HL-60 (cell line): ENCODE data around the gene PRPF6.

Experiments
- DNase-seq, 2 experiments: peaks; one replicate each; pipeline ENCODE4 v3.0.0-alpha.2; 2010 to 2020; ENCODE audit warnings: low read depth in 1 of 2, low spot score in 1 of 2
- H3K27ac ChIP-seq: fragments of 250-450 bp; sonication (Bioruptor Pico); replicated peaks from 2 replicates; pipeline ENCODE4 v1.5.1; 2020; ENCODE audit warnings: mild to moderate bottlenecking, moderate library complexity
- H3K27me3 ChIP-seq: fragments of 250-450 bp; sonication (Bioruptor Pico); 2 replicates; pipeline ENCODE4 v1.5.1; 2021; ENCODE audit warnings: mild to moderate bottlenecking, moderate library complexity; ENCODE audit not compliant: insufficient read depth, poor library complexity, severe bottlenecking
- H3K4me3 ChIP-seq: replicated peaks from 2 replicates; pipeline ENCODE4 v1.5.1; 2011; ENCODE audit warnings: mild to moderate bottlenecking, control low read depth, low read length; ENCODE audit not compliant: insufficient read depth
- GABPA ChIP-seq: IDR thresholded peaks from 2 replicates; pipeline ENCODE4 v1.6.1; 2012; ENCODE audit warnings: low read depth
- POLR2AphosphoS5 ChIP-seq: IDR thresholded peaks from 2 replicates; pipeline ENCODE4 v1.6.1; 2012; ENCODE audit warnings: low read depth
- SPI1 ChIP-seq: IDR thresholded peaks from 2 replicates; pipeline ENCODE4 v1.6.1; 2012; ENCODE audit warnings: low read depth, mild to moderate bottlenecking, borderline replicate concordance
- TF ChIP-seq, protein P1 (sequence below): IDR thresholded peaks from one replicate; pipeline ENCODE4 v1.5.1; 2011; ENCODE audit warnings: low read length, control low read depth, inconsistent platforms; ENCODE audit not compliant: insufficient read depth
- TF ChIP-seq, protein P2 (sequence below): IDR thresholded peaks from 2 replicates; pipeline ENCODE4 v1.6.1; 2012; ENCODE audit warnings: low read depth; ENCODE audit not compliant: insufficient replicate concordance

Gene PRPF6

DNA sequence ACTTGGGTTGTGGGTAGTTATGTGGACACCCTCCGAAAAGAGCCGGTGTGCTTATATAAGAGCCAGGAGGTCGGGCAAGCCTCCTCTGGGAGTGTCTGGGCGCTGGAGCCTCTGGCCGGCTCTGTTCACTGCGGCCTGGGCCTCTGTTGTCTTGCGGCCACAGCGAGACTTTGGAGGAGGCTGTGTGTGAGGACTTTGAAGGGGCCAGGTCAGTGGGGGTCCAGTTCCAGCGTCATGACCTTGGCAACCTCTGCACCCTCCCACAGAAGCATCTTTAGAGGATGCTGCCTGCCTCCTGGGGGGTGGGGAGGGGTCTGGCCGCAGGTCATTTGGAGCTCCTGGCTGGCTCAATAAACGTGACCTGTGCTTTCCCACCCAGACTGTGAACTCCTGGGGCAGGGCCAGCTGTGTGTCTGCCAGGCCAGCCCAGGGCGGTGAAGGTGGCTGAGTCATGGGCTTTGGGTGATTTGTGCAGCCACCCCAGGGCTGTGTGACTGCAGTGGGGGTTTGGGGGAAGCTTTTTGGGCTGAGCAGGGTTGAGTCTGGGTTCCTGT is 83.3 kb downstream of the PRPF6 start:
- H3K4me3 ChIP-seq = no peak overlapping the region
- DNase-seq = no peak
- TF ChIP-seq, protein P1, sequence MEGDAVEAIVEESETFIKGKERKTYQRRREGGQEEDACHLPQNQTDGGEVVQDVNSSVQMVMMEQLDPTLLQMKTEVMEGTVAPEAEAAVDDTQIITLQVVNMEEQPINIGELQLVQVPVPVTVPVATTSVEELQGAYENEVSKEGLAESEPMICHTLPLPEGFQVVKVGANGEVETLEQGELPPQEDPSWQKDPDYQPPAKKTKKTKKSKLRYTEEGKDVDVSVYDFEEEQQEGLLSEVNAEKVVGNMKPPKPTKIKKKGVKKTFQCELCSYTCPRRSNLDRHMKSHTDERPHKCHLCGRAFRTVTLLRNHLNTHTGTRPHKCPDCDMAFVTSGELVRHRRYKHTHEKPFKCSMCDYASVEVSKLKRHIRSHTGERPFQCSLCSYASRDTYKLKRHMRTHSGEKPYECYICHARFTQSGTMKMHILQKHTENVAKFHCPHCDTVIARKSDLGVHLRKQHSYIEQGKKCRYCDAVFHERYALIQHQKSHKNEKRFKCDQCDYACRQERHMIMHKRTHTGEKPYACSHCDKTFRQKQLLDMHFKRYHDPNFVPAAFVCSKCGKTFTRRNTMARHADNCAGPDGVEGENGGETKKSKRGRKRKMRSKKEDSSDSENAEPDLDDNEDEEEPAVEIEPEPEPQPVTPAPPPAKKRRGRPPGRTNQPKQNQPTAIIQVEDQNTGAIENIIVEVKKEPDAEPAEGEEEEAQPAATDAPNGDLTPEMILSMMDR = no peak
- TF ChIP-seq, protein P2, sequence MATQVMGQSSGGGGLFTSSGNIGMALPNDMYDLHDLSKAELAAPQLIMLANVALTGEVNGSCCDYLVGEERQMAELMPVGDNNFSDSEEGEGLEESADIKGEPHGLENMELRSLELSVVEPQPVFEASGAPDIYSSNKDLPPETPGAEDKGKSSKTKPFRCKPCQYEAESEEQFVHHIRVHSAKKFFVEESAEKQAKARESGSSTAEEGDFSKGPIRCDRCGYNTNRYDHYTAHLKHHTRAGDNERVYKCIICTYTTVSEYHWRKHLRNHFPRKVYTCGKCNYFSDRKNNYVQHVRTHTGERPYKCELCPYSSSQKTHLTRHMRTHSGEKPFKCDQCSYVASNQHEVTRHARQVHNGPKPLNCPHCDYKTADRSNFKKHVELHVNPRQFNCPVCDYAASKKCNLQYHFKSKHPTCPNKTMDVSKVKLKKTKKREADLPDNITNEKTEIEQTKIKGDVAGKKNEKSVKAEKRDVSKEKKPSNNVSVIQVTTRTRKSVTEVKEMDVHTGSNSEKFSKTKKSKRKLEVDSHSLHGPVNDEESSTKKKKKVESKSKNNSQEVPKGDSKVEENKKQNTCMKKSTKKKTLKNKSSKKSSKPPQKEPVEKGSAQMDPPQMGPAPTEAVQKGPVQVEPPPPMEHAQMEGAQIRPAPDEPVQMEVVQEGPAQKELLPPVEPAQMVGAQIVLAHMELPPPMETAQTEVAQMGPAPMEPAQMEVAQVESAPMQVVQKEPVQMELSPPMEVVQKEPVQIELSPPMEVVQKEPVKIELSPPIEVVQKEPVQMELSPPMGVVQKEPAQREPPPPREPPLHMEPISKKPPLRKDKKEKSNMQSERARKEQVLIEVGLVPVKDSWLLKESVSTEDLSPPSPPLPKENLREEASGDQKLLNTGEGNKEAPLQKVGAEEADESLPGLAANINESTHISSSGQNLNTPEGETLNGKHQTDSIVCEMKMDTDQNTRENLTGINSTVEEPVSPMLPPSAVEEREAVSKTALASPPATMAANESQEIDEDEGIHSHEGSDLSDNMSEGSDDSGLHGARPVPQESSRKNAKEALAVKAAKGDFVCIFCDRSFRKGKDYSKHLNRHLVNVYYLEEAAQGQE = no peak
- TF ChIP-seq POLR2AphosphoS5 = no peak
- no peak for TF ChIP-seq SPI1
- no peak for TF ChIP-seq GABPA

DNA sequence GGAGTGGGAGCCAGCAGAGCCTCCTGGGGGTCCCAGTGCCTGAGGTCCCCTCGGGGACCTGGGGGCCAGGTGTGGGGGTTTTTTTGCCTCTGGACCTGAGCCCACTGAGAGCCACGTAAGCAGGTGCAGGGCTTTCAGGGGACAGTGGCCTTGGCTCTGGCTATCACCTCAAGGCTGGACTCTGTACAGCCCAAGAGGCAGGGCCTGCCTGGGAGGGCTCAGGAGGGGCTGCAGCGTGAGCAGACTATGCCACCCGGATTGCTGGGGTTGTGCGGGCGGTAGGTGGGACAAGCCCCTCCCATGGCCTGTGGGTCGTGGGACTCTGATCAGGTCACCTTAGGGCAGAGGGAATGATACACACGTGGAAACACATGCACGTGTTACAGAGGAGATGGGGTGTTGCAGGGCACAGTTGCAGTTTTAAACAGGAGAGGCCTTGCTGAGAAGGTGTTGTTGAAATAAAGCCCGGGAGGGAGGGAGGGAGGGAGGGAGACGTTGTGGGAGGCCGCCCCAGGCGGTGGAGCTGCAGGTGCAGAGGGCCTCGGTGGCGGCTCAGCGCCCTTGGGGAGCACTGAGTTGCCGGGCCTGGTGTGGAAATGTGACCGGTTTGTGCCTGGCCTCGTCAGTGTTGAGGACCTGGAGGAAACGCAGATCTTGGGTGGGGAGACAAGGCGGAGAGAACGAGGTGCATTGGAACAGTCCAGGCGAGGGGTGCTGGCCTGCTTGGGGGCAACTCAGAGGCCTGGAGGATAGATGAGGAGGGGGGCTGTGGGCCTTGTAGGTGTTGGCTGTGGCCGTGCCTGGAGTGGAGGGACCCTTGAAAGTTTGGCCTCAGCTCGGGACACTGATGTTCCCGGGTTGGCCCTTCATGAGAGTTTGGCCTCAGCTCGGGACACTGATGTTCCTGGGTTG is 84.4 kb downstream of the PRPF6 start:
- no peak overlapping the region for H3K4me3 ChIP-seq
- H3K27me3 ChIP-seq = no peaks in the 10 kb centered on the region
- H3K27ac ChIP-seq = no peak overlapping the region
- no peak for DNase-seq
- TF ChIP-seq, protein P1 = no peak
- TF ChIP-seq GABPA (no peak), POLR2AphosphoS5 (no peak), SPI1 (no peak)
- TF ChIP-seq, protein P2 = no peak

More for the DNA sequence above, 83.3 kb downstream of the PRPF6 start:
- Histone ChIP-seq H3K27me3 (no peaks in the 10 kb centered on the region), H3K27ac (no peak overlapping the region)

DNA sequence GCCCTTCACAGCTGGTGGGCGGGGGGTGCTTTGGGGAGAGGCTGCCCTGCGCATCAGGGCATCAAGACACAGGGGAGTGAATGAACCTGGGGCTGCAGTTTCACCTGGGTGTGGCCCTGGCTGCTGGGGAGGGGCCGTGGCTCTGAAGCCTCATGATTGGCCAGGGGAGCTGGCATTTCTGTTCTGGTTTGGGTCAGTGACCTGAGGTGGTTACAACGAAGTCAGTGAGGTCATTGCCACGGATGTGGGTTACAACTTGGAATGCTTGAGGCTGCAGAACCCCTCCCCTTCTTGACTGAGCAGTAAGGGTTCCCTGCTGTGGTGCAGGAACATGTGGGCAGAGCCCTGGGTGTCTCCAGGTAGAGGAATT is 85.0 kb downstream of the PRPF6 start:
- Histone ChIP-seq H3K27me3 (no peaks in the 10 kb centered on the region), H3K4me3 (no peak overlapping the region), H3K27ac (no peak overlapping the region)
- TF ChIP-seq POLR2AphosphoS5 (no peak), GABPA (no peak), SPI1 (no peak)
- TF ChIP-seq, protein P2 = no peak
- TF ChIP-seq, protein P1 = no peak
- no peak for DNase-seq
